ENCODE data around the gene LUC7L. TPM values are rescaled to one million over a fixed set of nuclear protein-coding genes. Genes with fewer than 3 reads are reported as not detected.

The LUC7L gene
- total and polyA plus RNA-seq, 2 of the 8 experiments (the other 6 are each of a cell fraction or from before 2014, with no cell fraction given): 49.7 to 129 TPM

- ChIA-PET POLR2A (ENCODE audit: partially characterized antibody) (interaction anchor here (2.0 to 16.8 kb wide), 4 partner anchors 18 to 121 kb away, joined by 6 to 348 read pairs (median 8); no protein-coding TSS in a partner anchor), CTCF (ENCODE audit: partially characterized antibody) (no interaction called here)
- WGBS, 2 experiments (ENCODE audit: extremely low coverage in 1 of 2, insufficient coverage in 1 of 2, insufficient read length in 1 of 2, insufficient replicate concordance in 2 of 2, low coverage in 1 of 2, low lambda C conversion rate in 2 of 2, missing lambda C conversion rate in 1 of 2): 88% methylated on average over 17 of the region's 22 CpGs; no CpG with 5 or more reads in 1 of the 2 experiments
- Histone ChIP-seq H3K9ac (replicated peaks in 1 of 4; ENCODE audit: extremely low read depth in 1 of 4, low read depth in 3 of 4, low read length in 3 of 4) (no peak overlapping the region), H2BK120ac (replicated peaks; ENCODE audit: low read depth, low read length) (no peak overlapping the region), H2BK15ac (ENCODE audit: low read length) (no peak overlapping the region), H3K14ac (ENCODE audit: insufficient read length) (no peak overlapping the region), H3K79me2 (ENCODE audit: control insufficient read depth in 1 of 2, insufficient read depth in 2 of 2, low read length in 2 of 2) (peaks cover 20 to 30% of the 10 kb centered on the region in 2 experiments), H3K56ac (replicated peaks; ENCODE audit: insufficient read length, low read depth, low read length) (no peak overlapping the region), H3K27me3 (replicated peaks in 1 of 4; ENCODE audit: control insufficient read depth in 3 of 4, extremely low read depth in 1 of 4, insufficient read depth in 3 of 4, low read length in 3 of 4) (no peaks in the 10 kb centered on the region), H3K18ac (ENCODE audit: extremely low read depth, low read length) (no peak overlapping the region), H4K91ac (replicated peaks; ENCODE audit: insufficient read length, low read length) (no peak overlapping the region), H3K23ac (ENCODE audit: insufficient read length) (no peak overlapping the region), H3K4me1 (replicated peaks in 1 of 4; ENCODE audit: control insufficient read depth in 3 of 4, insufficient read depth in 4 of 4, low read length in 3 of 4) (peaks cover 0 to 5% (median 0%) of the 10 kb centered on the region in 4 experiments; a peak in 3 of 7 replicates), H4K20me1 (replicated peaks in 1 of 2; ENCODE audit: control insufficient read depth in 1 of 2, insufficient read depth in 2 of 2, low read length in 2 of 2) (peaks cover 3 to 13% of the 10 kb centered on the region in 2 experiments), H3K4ac (replicated peaks; ENCODE audit: insufficient read length, low read depth, low read length) (no peak overlapping the region), H3K79me1 (ENCODE audit: low read depth, low read length) (peaks cover 3% of the 10 kb centered on the region; the same call in 1 of the 2 replicates), H3K4me2 (ENCODE audit: insufficient read depth in 1 of 2, low read depth in 2 of 2, low read length in 2 of 2) (no peak overlapping the region), H3K23me2 (ENCODE audit: low read depth, low read length) (peaks cover 8% of the 10 kb centered on the region), H4K5ac (ENCODE audit: insufficient read length, low read depth, low read length) (no peak overlapping the region), H3K9me3 (ENCODE audit: insufficient read depth in 2 of 2, low read depth in 1 of 2, low read length in 1 of 2) (no peaks in the 10 kb centered on the region), H3K36me3 (ENCODE audit: control insufficient read depth in 2 of 4, insufficient read depth in 4 of 4, low read length in 3 of 4) (peaks cover 11 to 22% (median 16%) of the 10 kb centered on the region in 4 experiments), H2BK5ac (ENCODE audit: low read depth, low read length) (no peak overlapping the region), H2BK20ac (ENCODE audit: low read length) (no peak overlapping the region), H3K4me3 (ENCODE audit: extremely low read depth in 1 of 4, insufficient read depth in 2 of 4, low read depth in 3 of 4, low read length in 4 of 4) (no peak overlapping the region), H4K8ac (ENCODE audit: extremely low read depth, insufficient read depth, low read length) (no peak overlapping the region; the same call in 1 of the 2 replicates), H2AFZ (ENCODE audit: low read length) (no peak overlapping the region), H2AK5ac (ENCODE audit: low read depth, low read length) (no peak overlapping the region), H2BK12ac (ENCODE audit: low read depth, low read length) (no peak overlapping the region), H3K27ac (ENCODE audit: low read depth, low read length) (no peak overlapping the region)
- DNase-seq (ENCODE audit: low read depth in 1 of 2, low spot score in 2 of 2) (no peak), FAIRE-seq (no peak)
- TF ChIP-seq SP1 (IDR thresholded peaks at IDR 0.05; ENCODE audit: low read depth, low read length) (no peak), CTBP2 (IDR thresholded peaks at IDR 0.05; ENCODE audit: borderline replicate concordance, insufficient read depth, insufficient read length, low read length) (no peak), KDM1A (IDR thresholded peaks at IDR 0.05; ENCODE audit: borderline replicate concordance, low read length) (no peak), PHF8 (conservative IDR thresholded peaks at IDR 0.05; ENCODE audit: low read depth, low read length) (no peak), ASH2L (IDR thresholded peaks at IDR 0.05; ENCODE audit: low read length) (no peak), USF2 (IDR thresholded peaks at IDR 0.05; ENCODE audit: low read length) (no peak), CTCF (IDR thresholded peaks at IDR 0.05; ENCODE audit: control extremely low read depth in 1 of 3, insufficient read depth in 1 of 3, low read depth in 1 of 3, low read length in 3 of 3) (no peak), SRF (IDR thresholded peaks at IDR 0.05; ENCODE audit: low read depth, low read length) (no peak), CBX5 (IDR thresholded peaks at IDR 0.05; ENCODE audit: low read depth, low read length) (no peak), SP2 (IDR thresholded peaks at IDR 0.05; ENCODE audit: low read length) (no peak), EGR1 (IDR thresholded peaks at IDR 0.05; ENCODE audit: borderline replicate concordance, low read depth, low read length) (no peak)
These were observed 1.7 kb upstream of the LUC7L start for GRCh38 chr16:230949-231348.
